Measurements from ENCODE around the gene NDUFB3. TPM values are rescaled to one million over a fixed set of nuclear protein-coding genes. Genes with fewer than 3 reads are reported as not detected.

NDUFB3 gene
- total and polyA plus RNA-seq, 10 of the 15 experiments (the other 5 are each of a cell fraction or from before 2014, with no cell fraction given): 115 to 1,059 (median 187) TPM

DNA sequence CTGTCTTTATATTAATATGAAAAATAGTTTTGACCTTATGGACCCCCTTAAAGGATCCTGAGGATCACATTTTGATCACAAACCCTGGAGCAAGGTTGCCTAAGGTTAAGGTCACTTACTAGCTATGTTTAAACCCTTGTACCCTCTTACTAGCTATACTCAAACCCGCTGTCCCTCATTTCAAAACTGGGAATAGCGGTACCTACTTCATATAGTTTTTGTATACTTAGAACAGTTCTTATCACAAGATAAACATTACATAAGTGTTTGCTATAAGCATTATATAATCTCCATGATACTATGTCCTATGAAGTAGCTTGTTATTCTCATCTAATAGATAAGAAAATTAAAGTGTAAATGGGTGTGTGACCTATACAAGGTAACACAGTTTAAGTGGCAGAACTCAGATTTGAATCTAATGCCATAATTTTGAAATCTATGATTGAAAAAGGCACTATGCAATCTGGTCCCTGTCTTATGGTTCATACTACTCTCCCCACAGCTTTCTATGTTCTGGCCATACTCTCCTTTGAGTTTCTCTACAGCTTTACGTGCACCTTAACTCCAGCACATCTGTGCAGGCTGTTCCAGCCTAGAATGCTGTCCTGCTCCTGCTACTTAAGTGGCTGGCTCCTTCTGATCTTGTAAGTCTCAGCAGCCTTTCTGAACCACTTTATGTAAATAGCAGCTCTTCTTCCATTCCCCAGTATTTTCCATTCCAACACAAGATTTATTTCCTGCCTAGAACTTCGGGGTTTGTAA lies 30.8 kb upstream of the NDUFB3 start:
- FAIRE-seq (no peak), DNase-seq (ENCODE audit: low read depth, low spot score) (no peak), ATAC-seq (no peak)
- H2AFZ ChIP-seq (ENCODE audit: control insufficient read depth, low read depth, low read length): no peak overlapping the region
- no peak overlapping the region for H3K4me2 ChIP-seq (ENCODE audit: control insufficient read depth, insufficient read depth)
- WGBS (ENCODE audit: insufficient coverage, insufficient replicate concordance, low lambda C conversion rate, missing lambda C conversion rate): 85% methylated on average over 4 of the region's 4 CpGs
- peaks cover 3% of the 10 kb centered on the region; the same call in 2 of the 3 replicates for H3K9me3 ChIP-seq (replicated peaks; ENCODE audit: control insufficient read depth, insufficient read depth, low read length)
- no peak overlapping the region for H3K4me3 ChIP-seq
- in situ Hi-C loops (cut with MboI) (no loop called here), intact Hi-C loops (cut with micrococcal nuclease; ENCODE audit: unreplicated experiment) (no loop called here)
- H3K9ac ChIP-seq (ENCODE audit: control insufficient read depth, insufficient read depth, low read length): no peak overlapping the region
- no peaks in the 10 kb centered on the region for H4K20me1 ChIP-seq (ENCODE audit: control insufficient read depth, insufficient read depth)
- H3K4me1 ChIP-seq (ENCODE audit: control insufficient read depth, insufficient read depth, low read length): no peaks in the 10 kb centered on the region
- no peaks in the 10 kb centered on the region for H3K27me3 ChIP-seq (replicated peaks in 1 of 2; ENCODE audit: control insufficient read depth in 2 of 2, insufficient read depth in 2 of 2, low read length in 1 of 2)
- no peaks in the 10 kb centered on the region for H3K36me3 ChIP-seq (ENCODE audit: control insufficient read depth in 2 of 2, insufficient read depth in 2 of 2, low read length in 1 of 2)
- no peaks in the 10 kb centered on the region; the same call in none of the 2 replicates for H3K79me2 ChIP-seq (ENCODE audit: control insufficient read depth, insufficient read depth, low read length)
- no TSS peak for BruUV-seq (replicated peaks)
- SMC1A ChIA-PET (ENCODE audit: uncharacterized antibody, unreplicated experiment): interaction anchor here (0.7 to 1.5 kb wide), 2 partner anchors 8 to 260 kb away, joined by 3 to 5 read pairs; no protein-coding TSS in a partner anchor
- RAD21 ChIA-PET (ENCODE audit: unreplicated experiment): no interaction called here
- CTCF ChIA-PET: interaction anchor here (0.7 kb wide), 1 partner anchor 106 kb away, joined by 3 read pairs; no protein-coding TSS in a partner anchor
- no peak for TF ChIP-seq SIN3A (IDR thresholded peaks at IDR 0.05; ENCODE audit: low read depth, low read length)
- TF ChIP-seq, protein P1, sequence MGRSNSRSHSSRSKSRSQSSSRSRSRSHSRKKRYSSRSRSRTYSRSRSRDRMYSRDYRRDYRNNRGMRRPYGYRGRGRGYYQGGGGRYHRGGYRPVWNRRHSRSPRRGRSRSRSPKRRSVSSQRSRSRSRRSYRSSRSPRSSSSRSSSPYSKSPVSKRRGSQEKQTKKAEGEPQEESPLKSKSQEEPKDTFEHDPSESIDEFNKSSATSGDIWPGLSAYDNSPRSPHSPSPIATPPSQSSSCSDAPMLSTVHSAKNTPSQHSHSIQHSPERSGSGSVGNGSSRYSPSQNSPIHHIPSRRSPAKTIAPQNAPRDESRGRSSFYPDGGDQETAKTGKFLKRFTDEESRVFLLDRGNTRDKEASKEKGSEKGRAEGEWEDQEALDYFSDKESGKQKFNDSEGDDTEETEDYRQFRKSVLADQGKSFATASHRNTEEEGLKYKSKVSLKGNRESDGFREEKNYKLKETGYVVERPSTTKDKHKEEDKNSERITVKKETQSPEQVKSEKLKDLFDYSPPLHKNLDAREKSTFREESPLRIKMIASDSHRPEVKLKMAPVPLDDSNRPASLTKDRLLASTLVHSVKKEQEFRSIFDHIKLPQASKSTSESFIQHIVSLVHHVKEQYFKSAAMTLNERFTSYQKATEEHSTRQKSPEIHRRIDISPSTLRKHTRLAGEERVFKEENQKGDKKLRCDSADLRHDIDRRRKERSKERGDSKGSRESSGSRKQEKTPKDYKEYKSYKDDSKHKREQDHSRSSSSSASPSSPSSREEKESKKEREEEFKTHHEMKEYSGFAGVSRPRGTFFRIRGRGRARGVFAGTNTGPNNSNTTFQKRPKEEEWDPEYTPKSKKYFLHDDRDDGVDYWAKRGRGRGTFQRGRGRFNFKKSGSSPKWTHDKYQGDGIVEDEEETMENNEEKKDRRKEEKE (IDR thresholded peaks at IDR 0.05): no peak
- TF ChIP-seq SP1 (IDR thresholded peaks at IDR 0.05; ENCODE audit: low read depth, low read length): no peak
- no peak for TF ChIP-seq ZNF217 (IDR thresholded peaks at IDR 0.05)
- no peak for TF ChIP-seq TCF7 (IDR thresholded peaks at IDR 0.05; ENCODE audit: borderline replicate concordance)
- no peak for TF ChIP-seq NR2C1 (IDR thresholded peaks at IDR 0.05)
- no peak for TF ChIP-seq SREBF2 (IDR thresholded peaks at IDR 0.05; ENCODE audit: low read length)
- no peak for TF ChIP-seq MTA3 (IDR thresholded peaks at IDR 0.05; ENCODE audit: borderline replicate concordance, low read length)
- TF ChIP-seq SPI1 (IDR thresholded peaks at IDR 0.05; ENCODE audit: borderline replicate concordance, insufficient read depth, low read depth, low read length): no peak
- TF ChIP-seq, protein P2, sequence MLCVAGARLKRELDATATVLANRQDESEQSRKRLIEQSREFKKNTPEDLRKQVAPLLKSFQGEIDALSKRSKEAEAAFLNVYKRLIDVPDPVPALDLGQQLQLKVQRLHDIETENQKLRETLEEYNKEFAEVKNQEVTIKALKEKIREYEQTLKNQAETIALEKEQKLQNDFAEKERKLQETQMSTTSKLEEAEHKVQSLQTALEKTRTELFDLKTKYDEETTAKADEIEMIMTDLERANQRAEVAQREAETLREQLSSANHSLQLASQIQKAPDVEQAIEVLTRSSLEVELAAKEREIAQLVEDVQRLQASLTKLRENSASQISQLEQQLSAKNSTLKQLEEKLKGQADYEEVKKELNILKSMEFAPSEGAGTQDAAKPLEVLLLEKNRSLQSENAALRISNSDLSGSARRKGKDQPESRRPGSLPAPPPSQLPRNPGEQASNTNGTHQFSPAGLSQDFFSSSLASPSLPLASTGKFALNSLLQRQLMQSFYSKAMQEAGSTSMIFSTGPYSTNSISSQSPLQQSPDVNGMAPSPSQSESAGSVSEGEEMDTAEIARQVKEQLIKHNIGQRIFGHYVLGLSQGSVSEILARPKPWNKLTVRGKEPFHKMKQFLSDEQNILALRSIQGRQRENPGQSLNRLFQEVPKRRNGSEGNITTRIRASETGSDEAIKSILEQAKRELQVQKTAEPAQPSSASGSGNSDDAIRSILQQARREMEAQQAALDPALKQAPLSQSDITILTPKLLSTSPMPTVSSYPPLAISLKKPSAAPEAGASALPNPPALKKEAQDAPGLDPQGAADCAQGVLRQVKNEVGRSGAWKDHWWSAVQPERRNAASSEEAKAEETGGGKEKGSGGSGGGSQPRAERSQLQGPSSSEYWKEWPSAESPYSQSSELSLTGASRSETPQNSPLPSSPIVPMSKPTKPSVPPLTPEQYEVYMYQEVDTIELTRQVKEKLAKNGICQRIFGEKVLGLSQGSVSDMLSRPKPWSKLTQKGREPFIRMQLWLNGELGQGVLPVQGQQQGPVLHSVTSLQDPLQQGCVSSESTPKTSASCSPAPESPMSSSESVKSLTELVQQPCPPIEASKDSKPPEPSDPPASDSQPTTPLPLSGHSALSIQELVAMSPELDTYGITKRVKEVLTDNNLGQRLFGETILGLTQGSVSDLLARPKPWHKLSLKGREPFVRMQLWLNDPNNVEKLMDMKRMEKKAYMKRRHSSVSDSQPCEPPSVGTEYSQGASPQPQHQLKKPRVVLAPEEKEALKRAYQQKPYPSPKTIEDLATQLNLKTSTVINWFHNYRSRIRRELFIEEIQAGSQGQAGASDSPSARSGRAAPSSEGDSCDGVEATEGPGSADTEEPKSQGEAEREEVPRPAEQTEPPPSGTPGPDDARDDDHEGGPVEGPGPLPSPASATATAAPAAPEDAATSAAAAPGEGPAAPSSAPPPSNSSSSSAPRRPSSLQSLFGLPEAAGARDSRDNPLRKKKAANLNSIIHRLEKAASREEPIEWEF (IDR thresholded peaks at IDR 0.05; ENCODE audit: insufficient replicate concordance, low read depth, low read length): no peak
- no peak for TF ChIP-seq MEF2B (IDR thresholded peaks at IDR 0.05; ENCODE audit: partially characterized antibody, poor library complexity, severe bottlenecking)
- no peak for TF ChIP-seq SIX5 (IDR thresholded peaks at IDR 0.05; ENCODE audit: low read depth, low read length, severe bottlenecking)
- TF ChIP-seq, protein P3, sequence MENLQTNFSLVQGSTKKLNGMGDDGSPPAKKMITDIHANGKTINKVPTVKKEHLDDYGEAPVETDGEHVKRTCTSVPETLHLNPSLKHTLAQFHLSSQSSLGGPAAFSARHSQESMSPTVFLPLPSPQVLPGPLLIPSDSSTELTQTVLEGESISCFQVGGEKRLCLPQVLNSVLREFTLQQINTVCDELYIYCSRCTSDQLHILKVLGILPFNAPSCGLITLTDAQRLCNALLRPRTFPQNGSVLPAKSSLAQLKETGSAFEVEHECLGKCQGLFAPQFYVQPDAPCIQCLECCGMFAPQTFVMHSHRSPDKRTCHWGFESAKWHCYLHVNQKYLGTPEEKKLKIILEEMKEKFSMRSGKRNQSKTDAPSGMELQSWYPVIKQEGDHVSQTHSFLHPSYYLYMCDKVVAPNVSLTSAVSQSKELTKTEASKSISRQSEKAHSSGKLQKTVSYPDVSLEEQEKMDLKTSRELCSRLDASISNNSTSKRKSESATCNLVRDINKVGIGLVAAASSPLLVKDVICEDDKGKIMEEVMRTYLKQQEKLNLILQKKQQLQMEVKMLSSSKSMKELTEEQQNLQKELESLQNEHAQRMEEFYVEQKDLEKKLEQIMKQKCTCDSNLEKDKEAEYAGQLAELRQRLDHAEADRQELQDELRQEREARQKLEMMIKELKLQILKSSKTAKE (IDR thresholded peaks at IDR 0.05; ENCODE audit: low read depth, poor library complexity, severe bottlenecking): no peak
- POLR2A ChIA-PET: interaction anchor here (0.6 kb wide), 1 partner anchor 9 kb away, joined by 5 read pairs; no protein-coding TSS in a partner anchor
- no peak overlapping the region for H3K27ac ChIP-seq (ENCODE audit: control insufficient read depth, insufficient read depth)
